Measurements from ENCODE around the gene CCDC78.

Gene CCDC78

DNA sequence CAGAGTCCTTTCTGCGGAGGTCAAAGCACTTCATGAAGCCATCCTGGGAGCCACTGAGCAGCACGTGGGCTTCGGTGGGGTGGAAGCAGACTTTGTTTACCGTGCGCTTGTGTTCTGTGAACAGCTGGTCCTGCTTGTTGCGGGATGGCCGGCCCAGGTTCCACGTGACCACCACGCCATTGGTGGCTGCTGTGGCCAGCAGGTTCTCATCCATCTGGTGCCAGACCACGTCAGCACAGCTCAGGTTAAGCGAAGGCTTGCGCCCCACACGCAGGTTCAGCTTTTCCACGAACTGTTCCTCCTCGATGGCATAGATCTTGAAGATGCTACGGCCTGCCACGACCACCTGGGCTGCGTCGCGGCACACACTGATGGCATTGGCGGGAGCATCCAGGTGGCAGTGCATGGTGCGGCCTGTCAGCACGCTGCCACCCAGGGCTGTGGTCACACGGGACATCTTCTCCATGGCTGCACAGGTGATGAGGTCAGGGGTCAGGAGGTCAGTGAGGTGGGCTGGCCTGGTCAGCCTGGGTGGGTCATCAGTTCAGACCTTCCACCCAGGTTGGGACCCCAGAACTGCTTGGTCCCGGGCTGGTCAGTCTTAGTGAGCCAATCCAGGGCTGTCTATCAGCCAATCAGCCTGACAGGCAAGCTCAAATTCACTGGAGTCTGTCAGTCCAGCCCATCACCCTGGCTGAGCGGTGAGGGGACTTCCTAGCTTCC, 36.9 kb downstream of the CCDC78 start:
- Mint-ChIP-seq H3K36me3 (no peaks in the 10 kb centered on the region), H3K4me1 (peaks cover 15% of the 10 kb centered on the region), H3K27ac (peak overlapping the region; percentile 93), H3K9me3 (no peaks in the 10 kb centered on the region), H3K27me3 (no peaks in the 10 kb centered on the region), H3K4me3 (peak overlapping the region; percentile 95)

DNA sequence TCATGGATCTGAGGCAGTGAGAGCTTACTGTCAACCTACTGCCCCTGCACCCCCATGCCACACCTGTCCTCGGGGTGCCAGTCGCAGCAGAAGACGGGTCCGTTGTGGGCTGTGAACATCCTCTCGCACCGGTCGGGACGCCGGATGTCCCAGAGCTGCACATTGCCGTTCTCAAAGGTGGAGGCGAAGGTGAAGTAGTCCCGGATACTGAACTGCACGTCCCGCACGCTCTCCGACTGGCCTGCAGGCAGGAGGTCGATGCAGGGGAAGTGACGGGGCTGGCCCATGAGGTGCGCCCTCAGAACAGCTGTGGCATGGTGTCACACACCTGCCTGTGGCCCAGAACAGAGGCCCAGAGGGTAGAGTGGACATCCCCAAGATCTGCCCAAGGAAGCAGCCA, 38.7 kb downstream of the CCDC78 start:
- no peak overlapping the region for H3K27ac Mint-ChIP-seq
- H3K36me3 Mint-ChIP-seq, result peaks cover 1% of the 10 kb centered on the region
- peaks cover 17% of the 10 kb centered on the region for H3K4me1 Mint-ChIP-seq
- H3K9me3 Mint-ChIP-seq, result no peaks in the 10 kb centered on the region
- no peaks in the 10 kb centered on the region for H3K27me3 Mint-ChIP-seq
- H3K4me3 Mint-ChIP-seq, result peak overlapping the region; percentile 26

DNA sequence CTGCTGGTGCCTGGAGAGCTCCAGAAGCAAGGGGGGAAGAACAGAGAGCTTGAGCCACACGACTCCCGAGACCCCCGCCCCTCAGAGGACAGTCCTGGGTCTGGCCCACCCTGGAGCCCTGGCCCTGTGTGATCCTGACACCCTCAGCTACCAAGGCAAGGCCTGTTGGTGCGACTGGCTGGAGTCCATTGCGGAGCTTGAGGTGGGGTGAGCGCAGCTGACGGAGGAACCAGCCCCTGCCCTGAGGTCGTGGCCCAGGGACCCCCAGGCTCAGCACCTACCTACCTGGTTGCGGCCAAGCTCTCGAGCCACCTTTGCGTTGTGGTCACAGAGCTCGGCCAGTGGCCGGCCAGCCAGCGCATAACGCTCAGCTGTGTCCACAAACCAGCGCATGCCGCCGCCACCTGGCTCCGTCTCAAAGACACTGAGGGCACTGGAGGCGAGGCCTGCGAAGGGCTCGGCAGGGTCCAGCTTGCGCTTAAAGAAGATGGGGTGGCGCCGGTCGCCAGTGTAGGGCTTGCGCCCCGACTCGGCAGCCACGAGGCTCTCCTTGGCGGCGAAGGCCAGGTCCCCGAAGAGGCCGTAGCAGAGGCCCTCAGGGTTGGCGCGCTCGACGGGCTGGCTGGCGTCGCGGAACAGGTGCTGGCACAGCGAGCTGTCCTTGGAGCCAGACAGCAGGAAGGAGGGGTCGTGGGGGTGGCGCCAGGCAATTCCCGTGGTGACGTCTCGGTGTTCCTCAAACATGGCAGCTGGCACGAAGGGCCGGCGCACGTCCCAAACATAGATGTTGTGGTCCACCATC, 39.6 kb downstream of the CCDC78 start:
- Mint-ChIP-seq H3K36me3 (peaks cover 3% of the 10 kb centered on the region), H3K4me3 (no peak overlapping the region), H3K4me1 (peaks cover 22% of the 10 kb centered on the region), H3K27me3 (no peaks in the 10 kb centered on the region), H3K9me3 (no peaks in the 10 kb centered on the region), H3K27ac (no peak overlapping the region)

DNA sequence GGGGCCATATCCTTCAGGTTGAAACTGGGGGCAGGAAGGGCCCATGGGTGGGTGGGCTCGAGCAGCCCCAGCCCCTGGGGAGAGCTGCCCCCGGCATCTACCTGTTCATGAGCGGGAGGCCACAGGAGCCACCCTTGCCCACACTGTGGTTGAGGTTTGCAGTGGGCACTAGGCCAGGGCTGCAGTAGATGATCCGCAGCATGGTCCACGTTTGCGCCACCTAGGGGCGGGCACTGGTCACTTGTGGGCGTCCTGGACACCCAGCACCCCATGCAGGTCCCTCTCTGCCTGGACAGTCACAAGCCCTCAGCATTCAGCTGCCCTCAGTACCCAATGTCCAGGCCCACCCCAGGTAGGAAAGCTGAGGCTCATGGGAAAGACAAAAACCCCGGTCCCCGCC, 40.3 kb downstream of the CCDC78 start:
- Mint-ChIP-seq H3K4me3 (peak overlapping the region; percentile 44), H3K27me3 (no peaks in the 10 kb centered on the region), H3K27ac (no peak overlapping the region), H3K36me3 (peaks cover 3% of the 10 kb centered on the region), H3K4me1 (peaks cover 25% of the 10 kb centered on the region), H3K9me3 (no peaks in the 10 kb centered on the region)

DNA sequence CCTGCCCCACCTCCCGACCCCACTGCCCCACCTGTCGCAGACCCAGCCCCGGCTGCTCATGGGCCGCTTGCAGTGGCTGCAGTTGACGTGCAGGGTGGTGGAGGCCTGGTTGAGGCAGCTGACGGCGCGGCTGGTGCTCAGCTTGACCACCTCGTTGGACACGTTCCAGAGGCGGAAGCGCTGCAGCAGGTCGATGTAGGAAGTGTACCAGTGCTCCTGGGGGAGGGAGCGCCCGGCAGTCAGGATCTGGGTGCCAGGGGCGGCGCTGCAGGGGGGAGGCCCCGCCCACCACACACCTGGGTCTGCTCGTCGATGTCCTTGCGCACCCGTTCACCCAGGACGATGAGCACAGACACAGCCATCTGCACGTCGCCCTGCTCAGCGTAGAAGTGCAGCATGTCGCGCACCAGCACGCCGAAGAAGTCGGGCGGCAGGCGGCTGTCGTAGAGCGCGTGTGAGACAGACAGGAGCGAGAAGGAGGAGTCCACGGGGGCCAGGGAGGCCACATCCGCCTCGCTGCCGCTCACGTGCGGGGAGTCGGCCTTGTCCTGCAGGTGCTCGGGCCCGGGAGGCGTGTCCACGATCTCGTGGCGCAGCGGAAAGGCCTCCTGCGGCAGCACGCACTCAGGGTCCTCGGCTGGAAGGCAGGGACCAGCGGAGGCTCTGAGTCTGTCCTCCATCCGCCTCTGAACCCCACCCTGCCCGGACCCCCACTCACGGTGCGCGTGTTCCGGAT, 41.1 kb downstream of the CCDC78 start:
- Mint-ChIP-seq H3K27ac (no peak overlapping the region), H3K36me3 (peaks cover 3% of the 10 kb centered on the region), H3K4me1 (peaks cover 21% of the 10 kb centered on the region), H3K4me3 (peak overlapping the region; percentile 44), H3K27me3 (no peaks in the 10 kb centered on the region), H3K9me3 (no peaks in the 10 kb centered on the region)

DNA sequence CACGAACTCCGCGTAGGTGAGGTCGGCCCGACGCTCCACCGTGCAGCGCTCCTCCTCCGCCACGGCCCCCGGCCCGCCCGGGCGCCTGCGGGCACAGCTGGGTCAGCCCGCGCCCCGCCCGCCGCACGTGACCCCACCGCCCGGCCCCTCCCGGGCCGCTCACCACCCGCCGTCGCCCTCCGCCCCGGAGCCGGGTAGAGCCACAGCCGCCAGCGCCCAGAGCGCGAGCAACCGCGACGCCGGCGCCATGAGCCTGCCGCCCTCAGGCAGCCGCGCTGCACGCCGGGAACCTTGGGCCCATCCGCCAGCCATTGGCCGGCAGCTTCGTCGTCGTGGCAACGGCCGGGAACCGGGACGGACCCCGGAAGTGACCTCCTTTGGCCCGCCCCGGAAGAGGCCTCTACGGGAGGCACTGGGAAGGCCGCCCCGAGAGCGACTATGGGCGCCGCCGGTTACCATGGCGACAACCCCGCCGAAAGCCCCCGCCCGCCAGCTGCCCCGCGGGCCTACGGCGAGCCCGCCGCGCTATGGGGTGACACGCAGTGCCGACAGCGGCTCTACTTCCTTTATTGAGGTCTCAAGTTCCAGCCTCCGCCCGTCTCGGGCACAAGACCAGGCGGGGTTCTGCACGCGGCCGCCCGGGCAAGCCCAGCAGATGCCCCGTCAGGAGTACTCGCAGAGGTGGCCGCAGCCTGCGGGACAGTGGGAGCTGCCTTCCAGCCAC, 42.0 kb downstream of the CCDC78 start, which contains the start of gene JMJD8:
TSS of gene JMJD8 (minus strand) at position 264 of the 724 bp plus-strand sequence. CDS start at position 249, 15 bp downstream.
- Mint-ChIP-seq H3K27me3 (no peaks in the 10 kb centered on the region), H3K27ac (peak within 1 kb of the TSS; percentile 62), H3K9me3 (no peaks in the 10 kb centered on the region), H3K36me3 (peaks cover 3% of the 10 kb centered on the region), H3K4me3 (peak within 1 kb of the TSS; percentile 83), H3K4me1 (peaks cover 20% of the 10 kb centered on the region)

DNA sequence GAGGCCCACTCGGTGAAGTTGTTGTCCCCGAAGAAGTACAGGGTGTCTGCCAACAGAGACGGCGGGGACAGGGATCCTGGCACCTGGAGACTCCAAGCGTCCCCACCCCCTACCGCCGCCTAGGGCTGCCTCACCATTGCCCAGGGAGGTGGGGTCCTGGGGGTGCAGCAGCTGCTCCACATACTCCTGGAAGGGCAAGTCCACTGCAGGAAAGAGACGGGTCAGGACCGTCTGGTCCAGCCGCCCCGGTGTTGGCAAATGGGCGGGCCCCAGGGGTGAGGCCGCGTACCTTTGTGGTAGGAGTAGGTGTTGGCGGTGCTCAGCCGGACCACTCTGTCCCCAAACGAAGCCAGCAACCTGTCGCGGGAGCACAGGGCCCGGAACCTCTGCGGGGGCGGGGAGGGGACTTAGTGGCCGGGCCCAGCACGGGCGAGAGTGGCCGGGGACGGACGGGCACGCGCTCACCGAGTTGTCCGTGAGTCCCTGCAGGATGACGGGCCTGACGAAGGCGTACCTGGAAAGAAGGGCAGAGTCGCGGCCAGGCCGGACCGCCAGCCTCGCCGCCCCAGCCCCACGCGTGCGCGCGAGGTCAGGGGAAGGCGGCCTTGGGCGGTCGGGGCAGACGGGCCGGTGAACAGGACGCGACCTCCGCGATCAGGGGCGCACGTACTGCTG, 42.7 kb downstream of the CCDC78 start:
- Mint-ChIP-seq H3K9me3 (no peaks in the 10 kb centered on the region), H3K36me3 (peaks cover 3% of the 10 kb centered on the region), H3K4me1 (peaks cover 24% of the 10 kb centered on the region), H3K27ac (peak overlapping the region; percentile 62), H3K4me3 (peak overlapping the region; percentile 83), H3K27me3 (no peaks in the 10 kb centered on the region)

DNA sequence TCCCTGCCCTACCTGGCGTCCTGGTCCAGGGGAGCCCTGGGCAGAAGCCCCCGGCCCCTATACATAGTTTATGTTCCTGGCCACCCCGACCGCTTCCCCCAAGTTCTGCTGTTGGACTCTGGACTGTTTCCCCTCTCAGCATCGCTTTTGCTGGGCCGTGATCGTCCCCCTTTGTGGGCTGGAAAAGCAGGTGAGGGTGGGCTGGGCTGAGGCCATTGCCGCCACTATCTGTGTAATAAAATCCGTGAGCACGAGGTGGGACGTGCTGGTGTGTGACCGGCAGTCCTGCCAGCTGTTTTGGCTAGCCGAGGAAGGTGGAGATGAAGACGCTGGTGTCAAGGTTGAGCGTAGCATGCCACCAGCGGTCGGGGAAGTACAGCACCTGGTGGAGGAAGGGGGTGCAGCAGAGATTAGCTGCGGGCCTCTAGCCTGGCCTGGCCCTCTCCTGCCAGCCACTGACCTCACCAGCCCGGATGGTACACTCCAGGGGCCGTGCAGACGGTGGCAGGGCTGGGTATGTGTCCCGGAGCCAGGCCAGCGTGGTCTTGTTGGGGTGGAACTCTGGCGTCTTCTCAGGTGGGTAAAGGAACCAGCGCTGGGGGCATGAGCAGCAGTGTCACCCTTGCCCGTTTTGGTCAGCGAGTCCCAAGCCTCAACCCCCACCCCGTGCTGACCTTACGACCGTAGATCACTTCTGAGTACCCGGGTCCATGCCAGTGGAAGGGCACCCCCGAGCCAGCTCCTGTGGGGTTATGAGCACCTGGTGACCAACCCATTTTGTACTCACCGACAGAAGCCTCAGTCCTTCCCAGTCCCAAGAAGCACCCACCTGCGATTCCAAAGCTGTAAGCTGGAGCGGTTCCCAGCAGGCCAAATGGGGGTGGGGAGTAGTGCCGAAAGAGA, 43.5 kb downstream of the CCDC78 start:
- Mint-ChIP-seq H3K36me3 (peaks cover 3% of the 10 kb centered on the region), H3K9me3 (no peaks in the 10 kb centered on the region), H3K4me1 (peaks cover 24% of the 10 kb centered on the region), H3K27ac (peak overlapping the region; percentile 92), H3K27me3 (no peaks in the 10 kb centered on the region), H3K4me3 (peak overlapping the region; percentile 83)

DNA sequence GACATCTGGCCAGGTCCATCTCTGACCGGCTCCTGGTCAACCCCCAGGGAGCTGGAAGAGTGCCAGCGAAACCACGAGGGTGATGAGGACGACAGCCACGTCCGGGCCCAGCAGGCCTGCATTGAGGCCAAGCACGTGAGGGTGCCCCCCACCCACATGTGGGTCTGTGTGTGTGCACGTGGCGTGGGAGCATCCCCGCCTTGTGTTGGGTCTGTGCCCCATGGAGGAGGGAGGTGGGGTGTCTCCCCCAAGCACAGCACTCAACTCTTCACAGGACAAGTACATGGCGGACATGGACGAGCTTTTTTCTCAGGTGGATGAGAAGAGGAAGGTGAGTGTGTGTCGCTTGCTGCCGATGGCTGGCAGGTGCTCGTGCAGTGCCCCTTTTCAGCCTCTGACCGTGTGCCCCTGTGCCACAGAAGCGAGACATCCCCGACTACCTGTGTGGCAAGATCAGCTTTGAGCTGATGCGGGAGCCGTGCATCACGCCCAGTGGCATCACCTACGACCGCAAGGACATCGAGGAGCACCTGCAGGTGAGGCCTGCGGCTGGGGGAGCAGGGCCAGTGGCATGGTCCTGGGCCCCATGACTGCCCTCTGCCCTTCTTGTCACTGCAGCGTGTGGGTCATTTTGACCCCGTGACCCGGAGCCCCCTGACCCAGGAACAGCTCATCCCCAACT, 44.4 kb downstream of the CCDC78 start:
- Mint-ChIP-seq H3K27me3 (no peaks in the 10 kb centered on the region), H3K4me3 (peak overlapping the region; percentile 83), H3K9me3 (no peaks in the 10 kb centered on the region), H3K4me1 (peaks cover 24% of the 10 kb centered on the region), H3K27ac (peak overlapping the region; percentile 35), H3K36me3 (peaks cover 3% of the 10 kb centered on the region)

DNA sequence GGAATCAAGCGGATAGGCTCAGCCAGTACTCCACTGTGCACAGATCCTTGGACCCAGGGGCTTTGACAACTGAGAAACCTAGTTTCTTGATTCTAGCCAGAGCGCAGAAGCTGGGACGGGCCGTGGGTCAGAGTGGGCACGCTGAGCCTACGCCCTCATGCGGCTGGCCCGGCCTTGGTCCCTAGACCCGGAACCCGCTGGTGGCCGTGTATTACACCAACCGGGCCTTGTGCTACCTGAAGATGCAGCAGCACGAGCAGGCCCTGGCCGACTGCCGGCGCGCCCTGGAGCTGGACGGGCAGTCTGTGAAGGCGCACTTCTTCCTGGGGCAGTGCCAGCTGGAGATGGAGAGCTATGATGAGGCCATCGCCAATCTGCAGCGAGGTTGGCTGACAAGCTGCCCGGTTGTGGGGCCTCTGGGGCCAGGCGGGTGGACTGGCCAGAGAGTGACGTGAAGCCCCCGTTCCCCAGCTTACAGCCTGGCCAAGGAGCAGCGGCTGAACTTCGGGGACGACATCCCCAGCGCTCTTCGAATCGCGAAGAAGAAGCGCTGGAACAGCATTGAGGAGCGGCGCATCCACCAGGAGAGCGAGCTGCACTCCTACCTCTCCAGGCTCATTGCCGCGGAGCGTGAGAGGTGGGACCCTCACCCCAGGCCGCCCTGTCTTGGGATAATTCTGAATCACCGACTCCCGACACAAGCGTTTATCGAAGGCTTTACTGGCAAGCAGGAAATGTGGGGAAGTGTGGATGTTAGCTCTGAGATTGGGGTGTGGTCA, 45.1 kb downstream of the CCDC78 start:
- peak overlapping the region; percentile 35 for H3K27ac Mint-ChIP-seq
- H3K27me3 Mint-ChIP-seq, result peaks cover 1% of the 10 kb centered on the region
- peaks cover 3% of the 10 kb centered on the region for H3K36me3 Mint-ChIP-seq
- no peaks in the 10 kb centered on the region for H3K9me3 Mint-ChIP-seq
- H3K4me3 Mint-ChIP-seq, result peak overlapping the region; percentile 83
- H3K4me1 Mint-ChIP-seq, result peaks cover 24% of the 10 kb centered on the region

DNA sequence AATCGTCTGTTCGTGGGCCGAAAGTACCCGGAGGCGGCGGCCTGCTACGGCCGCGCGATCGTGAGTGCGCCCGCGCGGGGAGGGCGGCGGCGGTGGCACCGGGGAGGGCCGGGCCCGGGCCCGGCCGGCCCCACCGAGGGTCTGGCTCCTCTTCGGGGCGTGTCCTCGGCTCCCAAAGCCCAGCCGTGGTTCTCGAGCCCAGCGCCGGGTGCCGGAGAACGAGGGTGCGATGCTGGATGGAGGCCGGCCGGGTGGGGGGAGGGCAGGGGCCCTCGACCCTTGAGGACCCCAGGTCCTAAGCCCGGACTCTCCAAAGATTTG, 45.7 kb downstream of the CCDC78 start:
- Mint-ChIP-seq H3K9me3 (no peaks in the 10 kb centered on the region), H3K27me3 (peaks cover 1% of the 10 kb centered on the region), H3K36me3 (peaks cover 3% of the 10 kb centered on the region), H3K27ac (no peak overlapping the region), H3K4me1 (peaks cover 24% of the 10 kb centered on the region), H3K4me3 (peak overlapping the region; percentile 83)

DNA sequence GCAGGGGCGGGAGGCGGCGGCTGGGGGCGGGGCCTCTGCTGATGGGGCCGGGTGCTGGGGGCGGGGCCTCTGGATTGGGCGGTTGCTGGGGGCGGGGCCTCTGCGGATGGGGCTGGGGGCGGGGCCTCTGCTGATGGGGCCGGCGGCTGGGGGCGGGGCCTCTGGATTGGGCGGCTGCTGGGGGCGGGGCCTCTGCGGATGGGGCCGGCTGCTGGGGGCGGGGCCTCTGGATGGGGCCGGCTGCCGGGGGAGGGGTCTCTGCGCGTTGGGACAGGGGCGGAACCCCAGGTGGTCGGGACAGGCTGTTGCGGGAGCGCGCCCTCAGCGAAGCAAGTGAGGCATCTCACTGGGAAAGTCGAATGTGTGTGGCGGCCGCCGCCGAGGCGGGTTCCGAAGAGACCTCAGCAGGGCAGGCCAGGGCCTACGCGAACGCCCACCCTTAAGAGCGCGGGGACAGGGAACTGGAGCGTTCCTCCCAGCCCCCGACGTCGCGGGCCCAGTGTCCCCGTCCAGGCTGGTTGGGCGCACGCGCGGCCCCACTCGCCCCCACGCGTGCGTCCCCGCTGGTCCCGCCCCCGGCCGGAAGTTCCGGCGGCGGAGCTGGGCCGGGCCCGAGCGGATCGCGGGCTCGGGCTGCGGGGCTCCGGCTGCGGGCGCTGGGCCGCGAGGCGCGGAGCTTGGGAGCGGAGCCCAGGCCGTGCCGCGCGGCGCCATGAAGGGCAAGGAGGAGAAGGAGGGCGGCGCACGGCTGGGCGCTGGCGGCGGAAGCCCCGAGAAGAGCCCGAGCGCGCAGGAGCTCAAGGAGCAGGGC, 46.2 kb downstream of the CCDC78 start, which contains the start of gene STUB1:
TSS of gene STUB1 (plus strand) at position 597 of the 811 bp plus-strand sequence. CDS start at position 713, 116 bp downstream.
- H3K36me3 Mint-ChIP-seq, result peaks cover 3% of the 10 kb centered on the region
- peak within 1 kb of the TSS; percentile 86 for H3K4me3 Mint-ChIP-seq
- peak within 1 kb of the TSS; percentile 84 for H3K27ac Mint-ChIP-seq
- H3K4me1 Mint-ChIP-seq, result peaks cover 24% of the 10 kb centered on the region
- H3K9me3 Mint-ChIP-seq, result no peaks in the 10 kb centered on the region
- H3K27me3 Mint-ChIP-seq, result peaks cover 1% of the 10 kb centered on the region
